Activated naive CD4-positive, alpha-beta T cell treated with anti-CD3 and anti-CD28 coated beads, Interleukin-2, amount 50 U/mL, for 16 hours (primary cell): ENCODE data around the gene ASCC3.
"Not testable (repeated sequence)": the region's sequence is repeated elsewhere in the genome, so short reads cannot be mapped to it uniquely, and the experiment has no call there.

Experiments used
- DNase-seq: peaks from one replicate; pipeline ENCODE4 v3.0.0-alpha.2; 2020

Gene ASCC3, protein sequence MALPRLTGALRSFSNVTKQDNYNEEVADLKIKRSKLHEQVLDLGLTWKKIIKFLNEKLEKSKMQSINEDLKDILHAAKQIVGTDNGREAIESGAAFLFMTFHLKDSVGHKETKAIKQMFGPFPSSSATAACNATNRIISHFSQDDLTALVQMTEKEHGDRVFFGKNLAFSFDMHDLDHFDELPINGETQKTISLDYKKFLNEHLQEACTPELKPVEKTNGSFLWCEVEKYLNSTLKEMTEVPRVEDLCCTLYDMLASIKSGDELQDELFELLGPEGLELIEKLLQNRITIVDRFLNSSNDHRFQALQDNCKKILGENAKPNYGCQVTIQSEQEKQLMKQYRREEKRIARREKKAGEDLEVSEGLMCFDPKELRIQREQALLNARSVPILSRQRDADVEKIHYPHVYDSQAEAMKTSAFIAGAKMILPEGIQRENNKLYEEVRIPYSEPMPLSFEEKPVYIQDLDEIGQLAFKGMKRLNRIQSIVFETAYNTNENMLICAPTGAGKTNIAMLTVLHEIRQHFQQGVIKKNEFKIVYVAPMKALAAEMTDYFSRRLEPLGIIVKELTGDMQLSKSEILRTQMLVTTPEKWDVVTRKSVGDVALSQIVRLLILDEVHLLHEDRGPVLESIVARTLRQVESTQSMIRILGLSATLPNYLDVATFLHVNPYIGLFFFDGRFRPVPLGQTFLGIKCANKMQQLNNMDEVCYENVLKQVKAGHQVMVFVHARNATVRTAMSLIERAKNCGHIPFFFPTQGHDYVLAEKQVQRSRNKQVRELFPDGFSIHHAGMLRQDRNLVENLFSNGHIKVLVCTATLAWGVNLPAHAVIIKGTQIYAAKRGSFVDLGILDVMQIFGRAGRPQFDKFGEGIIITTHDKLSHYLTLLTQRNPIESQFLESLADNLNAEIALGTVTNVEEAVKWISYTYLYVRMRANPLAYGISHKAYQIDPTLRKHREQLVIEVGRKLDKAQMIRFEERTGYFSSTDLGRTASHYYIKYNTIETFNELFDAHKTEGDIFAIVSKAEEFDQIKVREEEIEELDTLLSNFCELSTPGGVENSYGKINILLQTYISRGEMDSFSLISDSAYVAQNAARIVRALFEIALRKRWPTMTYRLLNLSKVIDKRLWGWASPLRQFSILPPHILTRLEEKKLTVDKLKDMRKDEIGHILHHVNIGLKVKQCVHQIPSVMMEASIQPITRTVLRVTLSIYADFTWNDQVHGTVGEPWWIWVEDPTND (N-terminal part only)

DNA sequence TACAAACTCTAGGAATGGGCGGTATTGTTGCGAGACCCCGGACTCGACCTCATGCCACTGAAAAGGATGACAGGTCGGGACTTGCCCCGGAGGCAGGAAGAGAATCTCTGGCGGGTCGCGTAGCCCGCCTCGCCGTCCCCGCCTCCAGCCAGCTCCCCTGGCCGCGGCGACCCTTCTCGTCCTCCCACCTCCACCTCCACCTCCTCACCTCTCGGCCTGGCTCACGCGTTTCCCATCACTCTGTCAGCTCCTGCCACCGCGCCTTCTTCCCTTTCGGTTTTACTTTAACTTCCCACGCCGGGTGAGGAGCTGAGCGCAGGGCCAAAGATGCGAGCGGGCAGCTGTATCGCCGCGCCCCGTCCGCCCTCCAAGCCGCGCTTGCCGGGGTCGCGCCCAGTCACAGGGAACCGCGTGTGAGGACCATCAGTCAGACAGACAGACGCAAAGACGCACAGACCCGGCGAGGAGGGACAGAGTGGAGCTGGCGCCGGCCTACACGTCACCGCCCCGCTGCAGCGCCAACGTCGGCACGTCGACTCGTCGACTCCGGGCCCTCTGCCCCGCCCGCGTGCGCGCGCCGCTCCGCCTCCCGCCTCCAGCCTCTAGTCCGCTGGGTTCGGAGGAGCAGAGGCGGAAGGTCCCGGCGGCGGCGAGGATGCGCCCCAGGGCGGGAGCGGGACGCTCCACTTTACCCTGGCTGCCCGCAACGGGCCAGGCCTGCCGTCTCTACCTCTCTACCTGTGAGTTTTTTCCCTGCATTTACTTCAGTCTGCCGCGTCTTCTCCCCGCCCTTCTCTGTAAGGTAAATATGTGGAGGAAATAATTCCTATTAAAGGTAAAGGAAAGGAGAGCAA lies at the start of gene ASCC3:
Gene ASCC3 (minus strand): TSS at position 477 of the 854 bp plus-strand sequence. CDS start 13,332 bp downstream, outside the sequence.
- peak; percentile 94 for DNase-seq

DNA sequence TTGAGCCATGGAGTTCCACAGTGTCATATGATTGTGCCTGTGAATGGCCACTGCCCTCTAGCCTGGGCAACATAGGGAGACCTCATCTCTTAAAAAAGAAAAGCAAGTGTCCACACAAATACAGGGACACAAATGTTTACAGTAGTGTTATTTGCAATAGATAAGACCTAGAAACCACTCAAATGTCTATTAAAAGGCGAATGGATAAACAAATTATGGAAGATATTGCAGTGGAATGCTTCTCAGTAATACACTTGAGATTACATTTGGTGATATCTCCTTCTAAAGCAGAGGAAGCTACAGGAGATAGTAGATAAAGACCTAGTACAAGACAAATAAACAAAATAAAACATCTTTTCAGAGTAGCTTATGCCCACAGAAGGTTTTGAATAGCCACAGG lies 44.6 kb upstream of the ASCC3 start:
- DNase-seq = no peak

DNA sequence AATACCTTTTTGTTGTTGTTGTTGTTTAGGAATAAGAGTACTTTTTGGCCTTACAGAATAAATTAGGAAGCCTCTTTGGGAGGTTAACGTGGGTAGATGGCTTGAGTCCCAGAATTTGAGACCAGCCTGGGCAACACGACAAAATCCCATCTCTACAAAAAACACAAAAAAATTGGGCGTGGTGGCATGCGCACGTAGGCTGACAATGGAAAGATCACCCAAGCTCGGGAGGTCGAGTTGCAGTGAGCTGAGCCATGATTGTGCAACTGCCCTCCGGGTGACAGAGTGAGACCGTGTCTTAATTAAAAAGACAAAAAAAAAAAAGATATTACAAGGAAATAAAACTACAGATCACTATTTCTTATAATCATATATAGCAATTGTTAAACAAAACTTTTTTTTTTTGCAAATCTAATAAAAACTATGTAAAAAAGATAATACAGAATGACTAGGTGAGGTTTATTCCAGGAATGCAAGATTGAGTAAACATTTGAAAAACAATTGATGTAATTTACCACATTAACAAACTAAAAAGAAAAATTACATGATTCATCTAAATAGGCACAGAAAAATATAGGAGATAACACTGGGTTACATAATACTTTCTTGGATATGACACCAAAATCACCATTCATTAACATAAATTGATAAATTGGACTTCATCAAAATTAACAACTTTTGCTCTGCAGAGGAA lies 43.6 kb upstream of the ASCC3 start:
- no peak for DNase-seq

DNA sequence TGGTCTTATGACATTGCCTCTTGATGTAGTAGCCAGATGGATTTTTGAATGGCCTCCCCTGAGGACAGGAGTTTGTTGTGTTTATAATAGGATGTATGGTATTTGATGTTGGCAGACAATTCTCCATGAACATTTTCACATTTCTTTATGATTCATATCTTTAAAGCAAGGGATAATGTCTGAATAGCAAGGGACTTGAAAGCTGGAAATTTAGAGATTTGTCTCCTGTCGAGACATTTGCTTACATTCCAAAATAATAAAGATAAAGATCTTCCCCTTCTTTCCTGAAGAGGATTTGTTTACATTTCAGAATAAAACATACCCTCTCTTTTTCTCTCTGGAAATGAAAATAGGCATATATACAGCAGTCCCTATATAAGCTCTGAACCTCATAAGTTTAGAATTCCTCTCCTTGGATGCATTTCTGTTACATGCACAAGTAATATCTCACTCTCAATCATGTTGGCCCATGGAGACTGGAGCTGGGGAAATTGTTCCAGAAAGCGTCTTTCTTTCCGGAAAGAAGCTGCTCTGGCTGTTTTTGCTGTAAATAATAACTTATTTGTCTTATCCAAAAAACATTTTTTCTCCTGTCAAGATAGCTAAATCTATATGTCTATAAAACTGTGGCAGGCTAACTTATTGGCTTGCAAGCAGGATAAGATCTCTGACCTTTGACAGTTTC lies 42.5 kb upstream of the ASCC3 start:
- DNase-seq = no peak

DNA sequence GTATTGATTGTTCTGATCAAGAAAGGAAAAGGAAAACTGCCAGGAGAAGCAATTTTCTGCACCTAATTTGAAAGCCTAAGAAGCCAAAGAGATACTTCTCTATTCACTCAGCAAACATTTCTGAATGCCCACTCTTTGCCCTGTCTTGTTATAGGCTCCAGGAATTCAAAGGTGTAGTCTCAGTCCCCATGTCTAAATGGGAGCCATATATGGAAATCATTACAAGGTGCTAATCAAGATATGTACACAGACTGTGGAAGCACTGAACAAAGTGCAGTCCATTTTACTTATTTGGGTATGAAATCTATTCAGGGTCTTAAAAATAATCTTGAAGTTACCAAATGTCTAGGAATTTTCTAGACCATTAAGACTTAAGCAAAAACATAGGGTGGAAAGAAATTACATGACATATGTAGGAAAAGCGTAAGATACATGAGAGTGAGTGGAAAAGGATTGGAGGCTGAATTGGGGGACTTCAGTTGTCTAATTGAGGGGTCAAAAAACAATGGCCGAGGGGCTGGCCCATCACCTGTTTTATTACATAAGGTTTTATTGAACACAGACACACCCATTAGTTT lies 39.0 kb upstream of the ASCC3 start:
- DNase-seq = no peak

DNA sequence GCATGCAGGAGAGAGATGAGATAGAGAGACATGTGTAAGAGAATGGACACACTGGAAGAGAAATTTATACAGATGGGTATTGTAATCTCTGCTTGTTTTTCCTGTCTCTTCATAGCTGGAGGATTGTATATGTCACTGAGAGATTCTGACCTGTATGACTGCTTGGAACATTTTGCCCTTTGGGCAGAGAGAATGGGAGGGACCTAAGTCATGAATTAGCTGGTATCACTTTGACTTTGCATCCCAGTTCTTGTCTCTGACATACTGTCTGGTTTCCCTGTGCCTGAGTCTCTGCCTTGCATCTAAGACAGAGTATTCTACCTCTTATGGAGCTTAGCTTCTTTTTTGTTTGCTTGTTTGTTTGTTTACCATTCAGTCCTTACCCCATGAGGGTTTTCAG lies 37.0 kb upstream of the ASCC3 start:
- DNase-seq = no peak

DNA sequence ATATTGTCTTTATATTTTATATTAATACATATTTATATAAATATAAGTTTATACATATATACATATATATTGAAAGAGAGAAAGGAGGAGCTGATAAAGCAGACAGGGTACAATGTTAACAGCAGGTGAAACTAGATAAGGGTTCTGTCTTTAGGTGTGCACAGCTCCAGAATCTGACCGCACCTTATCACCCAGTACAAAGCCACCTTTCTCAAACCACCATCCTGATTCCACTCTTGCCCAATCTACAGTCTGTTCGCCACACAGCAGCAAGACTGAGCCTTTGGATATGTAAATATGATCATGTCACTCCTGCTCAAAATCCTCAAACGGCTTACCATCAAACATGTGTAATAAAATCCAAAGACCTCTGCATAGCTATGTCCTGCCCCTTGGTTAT lies 34.7 kb upstream of the ASCC3 start:
- DNase-seq = no peak

DNA sequence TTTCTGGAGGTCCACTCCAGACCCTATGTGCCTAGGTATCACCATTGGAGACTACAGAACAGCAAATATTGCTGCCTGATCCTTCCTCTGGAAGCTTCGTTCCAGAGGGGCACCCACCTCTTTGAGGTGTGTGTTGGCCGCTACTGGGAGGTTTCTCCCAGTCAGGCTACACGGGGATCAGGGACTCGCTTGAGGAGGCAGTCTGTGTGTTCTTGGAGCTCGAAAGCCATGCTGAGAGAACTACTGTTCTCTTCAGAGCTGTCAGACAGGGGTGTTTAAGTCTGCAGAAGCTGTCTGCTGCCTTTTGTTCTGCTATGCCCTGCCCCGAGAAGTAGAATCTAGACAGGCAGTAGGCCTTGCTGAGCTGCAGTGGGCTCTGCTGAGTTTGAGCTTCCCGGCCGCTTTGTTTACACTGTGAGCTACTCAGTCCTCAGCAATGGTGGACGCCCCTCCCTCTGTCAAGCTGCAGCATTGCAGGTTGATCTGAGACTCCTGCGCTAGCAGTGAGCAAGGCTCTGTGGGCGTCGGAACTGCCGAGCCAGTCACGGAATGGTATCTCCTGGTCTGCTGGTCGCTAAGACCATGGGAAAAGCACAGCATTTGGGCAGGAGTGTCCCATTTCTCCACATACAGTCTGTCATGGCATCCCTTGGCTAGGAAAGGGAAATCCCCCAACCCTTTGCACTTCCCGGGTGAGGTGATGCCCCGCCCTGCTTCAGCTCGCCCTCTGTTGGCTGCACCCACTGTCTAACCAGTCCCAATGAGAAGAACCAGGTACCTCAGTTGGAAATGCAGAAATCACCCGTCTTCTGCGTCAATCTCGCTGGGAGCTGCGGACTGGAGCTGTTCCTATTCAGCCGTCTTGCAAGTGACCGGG lies 32.5 kb upstream of the ASCC3 start:
- no peak for DNase-seq

DNA sequence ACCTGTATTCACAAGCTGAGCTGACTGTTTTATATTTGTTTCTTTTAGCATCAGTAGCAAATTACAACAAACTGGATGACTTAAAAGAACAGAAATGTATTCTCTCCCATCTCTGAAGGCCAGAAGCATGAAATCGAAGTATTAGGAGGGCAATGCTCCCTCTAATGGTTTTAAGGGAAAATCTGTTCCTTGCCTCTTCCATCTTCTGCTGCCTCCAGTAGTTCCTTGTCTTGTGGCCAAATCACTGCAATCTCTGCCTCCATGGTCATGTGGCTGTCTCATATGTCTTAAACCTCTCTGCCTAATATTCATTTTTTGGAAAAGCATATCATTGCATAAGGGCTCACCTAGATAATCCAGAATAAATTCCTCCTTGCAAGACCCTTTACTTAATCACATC lies 25.2 kb upstream of the ASCC3 start:
- DNase-seq = no peak

DNA sequence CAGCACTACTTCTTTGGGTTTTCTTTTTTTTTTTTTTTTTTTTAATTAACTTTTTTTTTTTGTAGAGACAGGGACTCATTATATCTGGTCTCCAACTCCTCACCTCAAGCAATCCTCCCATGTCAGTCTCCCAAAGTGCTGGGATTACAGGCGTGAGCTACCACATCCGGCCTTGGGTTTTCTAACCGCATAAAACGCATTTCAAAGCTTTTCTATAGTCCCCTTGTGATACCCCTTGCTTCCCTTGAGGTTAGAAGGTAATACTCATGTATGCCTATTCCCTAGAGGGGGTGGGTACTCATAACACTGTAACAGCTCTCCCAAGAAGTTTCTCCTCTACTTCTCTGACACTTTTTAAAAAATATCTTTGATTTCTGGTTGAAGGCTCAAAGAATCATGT lies 23.9 kb upstream of the ASCC3 start:
- DNase-seq = no peak

DNA sequence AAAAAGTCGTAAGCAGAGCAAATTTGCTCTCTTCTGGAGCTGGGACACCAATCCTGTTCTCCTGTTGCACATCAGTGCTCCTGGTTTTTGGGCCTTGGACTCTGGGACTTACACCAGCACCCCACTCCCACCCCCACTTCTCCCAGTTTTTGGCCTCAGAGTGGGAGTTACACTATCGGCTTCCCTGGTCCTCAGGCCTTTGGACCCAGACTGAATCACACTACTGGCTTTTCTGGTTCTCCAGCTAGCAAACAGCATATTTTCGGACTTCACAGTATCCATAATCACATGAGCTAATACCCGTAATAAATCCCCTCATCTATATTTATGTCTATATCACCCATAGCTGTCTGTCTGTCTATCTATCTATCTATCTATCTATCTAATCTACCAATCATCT lies 23.2 kb upstream of the ASCC3 start:
- DNase-seq = no peak

DNA sequence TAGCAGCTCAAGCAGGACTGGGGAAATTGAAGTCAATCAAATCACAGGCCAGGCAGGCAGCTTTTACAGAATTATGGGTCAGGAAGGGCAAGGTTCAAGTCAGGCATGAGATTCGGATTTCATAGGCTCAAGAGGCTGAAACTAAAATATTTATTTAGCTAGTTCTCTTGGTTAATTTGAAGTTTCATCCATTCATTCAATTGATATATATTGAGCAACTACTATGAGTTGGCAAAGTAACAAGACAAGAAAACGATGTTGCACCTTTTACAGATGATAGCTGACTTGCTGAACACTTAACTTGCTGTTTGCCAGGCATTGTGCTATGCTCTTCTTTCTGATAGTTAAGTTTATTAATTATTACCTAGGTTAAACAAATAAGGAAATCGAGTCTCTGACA lies 20.5 kb upstream of the ASCC3 start:
- no peak for DNase-seq

DNA sequence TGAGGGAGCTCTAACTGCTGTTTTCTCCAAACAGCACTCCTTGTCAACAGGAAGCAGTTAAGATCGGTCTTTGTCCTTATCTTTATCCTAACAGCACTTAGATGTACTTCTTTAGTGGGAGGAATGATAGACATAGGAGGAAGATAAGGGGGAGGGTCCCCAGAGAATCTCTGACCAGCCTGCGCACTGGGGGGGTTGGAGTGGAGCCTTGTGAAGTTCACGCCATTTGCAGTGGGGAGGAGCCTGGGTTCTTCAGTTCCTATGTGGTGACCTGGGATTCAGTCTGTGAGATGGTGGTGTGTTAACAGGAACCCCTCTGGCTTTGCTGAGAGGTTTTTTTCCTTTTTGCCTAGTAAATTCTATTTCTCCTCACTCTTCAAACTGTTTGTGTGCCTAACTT lies 18.1 kb upstream of the ASCC3 start:
- no peak for DNase-seq

DNA sequence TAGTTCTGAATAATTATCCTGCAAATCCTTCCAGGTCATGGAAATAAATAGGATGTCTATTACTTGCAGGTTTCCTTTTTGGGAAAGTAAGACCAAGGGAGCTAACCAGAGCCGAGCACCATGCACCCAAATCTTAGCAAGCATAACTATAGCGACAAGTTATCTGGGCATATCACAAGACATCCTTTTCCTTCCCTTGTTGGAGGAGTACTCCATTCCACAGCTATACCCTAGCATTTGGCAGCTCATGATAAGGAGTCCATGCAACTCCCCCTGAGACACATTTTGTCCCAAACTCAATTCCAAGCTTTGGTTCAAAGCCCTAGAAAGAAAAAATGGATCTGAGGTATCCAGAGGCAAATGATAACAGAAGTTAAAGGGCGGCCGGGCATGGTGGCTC lies 16.5 kb upstream of the ASCC3 start:
- no peak for DNase-seq

DNA sequence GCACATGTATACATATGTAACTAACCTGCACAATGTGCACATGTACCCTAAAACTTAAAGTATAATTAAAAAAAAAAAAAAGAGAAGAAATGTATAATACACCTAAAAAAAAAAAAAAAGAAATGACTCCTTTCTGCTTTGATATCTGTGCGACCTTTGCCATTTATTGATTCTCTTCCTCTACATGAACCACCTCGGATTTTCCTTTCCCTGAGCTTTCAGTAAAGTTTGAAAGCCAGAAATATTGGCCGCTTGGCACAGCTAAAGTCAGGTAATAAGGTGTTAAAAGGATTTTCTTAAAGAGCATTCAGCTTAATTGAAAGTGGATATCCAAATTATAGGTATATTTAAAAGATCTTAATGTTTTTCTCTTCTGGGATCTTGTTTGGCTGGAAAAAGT lies 12.6 kb upstream of the ASCC3 start:
- no peak for DNase-seq

DNA sequence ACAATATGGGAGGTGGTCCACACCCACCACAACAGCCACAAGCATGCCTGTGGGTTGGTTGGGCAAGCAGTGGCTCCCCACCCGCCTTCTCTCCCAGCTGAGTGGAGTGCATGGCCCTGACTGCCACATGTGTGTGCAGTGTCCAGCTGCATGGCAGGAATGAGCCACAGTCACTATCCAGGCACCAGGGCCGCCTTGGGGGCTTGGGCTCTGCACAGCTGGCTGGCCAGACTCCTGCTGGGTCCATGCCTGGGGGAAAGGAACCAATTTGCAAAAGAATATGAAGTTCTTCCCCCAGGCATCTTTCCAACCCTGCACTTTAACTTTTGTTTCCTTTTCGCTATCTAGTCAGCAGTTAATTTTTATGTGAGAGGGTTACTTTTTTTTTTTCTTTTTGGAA lies 11.6 kb upstream of the ASCC3 start:
- DNase-seq = no peak

DNA sequence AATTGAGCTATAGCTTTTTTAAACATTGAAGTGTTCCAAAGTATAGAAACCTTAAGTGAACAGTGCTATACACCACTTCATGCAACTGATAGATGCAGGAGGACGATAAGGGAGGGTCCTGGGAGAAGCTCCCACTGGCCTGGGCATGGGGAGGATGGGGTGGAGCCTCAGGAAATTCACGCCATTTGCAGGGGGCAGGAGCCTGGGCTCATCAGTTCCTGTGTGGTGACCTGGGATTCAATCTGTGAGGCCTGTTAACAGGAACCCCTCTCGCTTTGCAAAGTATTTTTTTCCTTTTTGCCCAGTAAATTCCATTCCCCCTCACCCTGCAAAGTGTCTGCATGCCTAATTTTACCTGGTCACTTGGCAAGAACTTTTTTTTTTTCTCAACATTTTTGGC lies 11.0 kb upstream of the ASCC3 start:
- DNase-seq = no peak

DNA sequence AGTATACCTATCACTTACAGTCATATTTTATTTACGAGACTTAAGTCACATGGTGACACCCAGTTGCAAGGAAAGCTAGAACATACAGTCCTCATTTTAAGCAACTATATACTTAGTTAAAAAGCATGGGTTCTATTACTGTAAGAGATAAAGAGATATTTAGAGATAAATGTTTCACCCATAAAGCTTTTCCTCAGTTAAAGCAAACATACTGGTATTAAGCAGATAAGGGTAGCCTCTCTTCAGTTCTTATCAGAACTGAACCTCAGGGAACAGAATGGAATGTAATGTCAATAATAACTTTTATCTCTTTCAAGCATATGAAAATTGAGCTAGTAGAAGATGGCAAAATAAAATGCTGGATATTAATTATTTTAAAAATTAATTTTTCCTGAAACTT lies 9.9 kb upstream of the ASCC3 start:
- DNase-seq = no peak

DNA sequence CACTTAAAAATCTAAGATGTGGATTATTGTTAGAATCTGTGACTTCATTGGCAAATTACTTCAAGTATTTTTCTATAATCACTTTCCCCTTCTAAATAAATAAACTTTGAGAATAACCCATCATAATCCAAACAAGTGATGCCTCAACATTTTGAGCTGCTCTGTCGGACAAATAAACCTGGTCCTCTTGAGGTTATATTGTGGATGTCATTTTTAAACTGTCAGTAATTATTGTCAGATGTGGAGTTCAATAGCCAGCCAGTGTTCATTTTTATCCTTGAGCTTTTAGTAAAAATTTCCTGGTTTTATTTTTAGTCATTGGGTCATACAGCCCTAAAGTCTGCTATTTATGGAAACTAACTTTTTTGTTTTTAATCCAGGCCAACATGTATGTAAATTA lies 9.5 kb upstream of the ASCC3 start:
- DNase-seq = not testable (repeated sequence)

DNA sequence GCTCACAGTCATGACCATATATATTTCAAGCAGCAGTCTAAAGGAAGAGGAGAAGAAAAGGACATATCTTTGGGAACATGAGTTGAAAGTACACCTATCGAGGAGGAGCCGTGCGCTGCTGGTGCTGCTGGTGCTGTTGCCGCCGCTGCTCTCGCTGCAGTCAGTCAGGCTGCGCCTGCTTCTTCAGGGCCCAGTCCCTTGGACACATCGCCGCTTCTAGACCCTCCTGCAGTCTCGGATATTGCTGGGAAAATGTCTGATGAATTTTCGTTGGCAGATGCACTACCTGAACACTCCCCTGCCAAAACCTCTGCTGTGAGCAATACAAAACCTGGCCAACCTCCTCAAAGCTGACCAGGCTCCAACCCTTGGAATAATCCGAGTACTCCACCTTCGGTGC lies 8.2 kb upstream of the ASCC3 start:
- DNase-seq = no peak
